GM10248 (cell line): ENCODE measurements around the gene SAMD4A.

Experiments
- CTCF ChIA-PET: fragments of 300-600 bp; sonication (Branson Sonifier 250); formaldehyde crosslinking; extraction: SDS; loops from one replicate; lab custom pipeline; 2021; ENCODE audit warnings: antibody characterized with exemption; lab: Yijun Ruan, JAX
- POLR2A ChIA-PET: fragments of 350-650 bp; sonication (Branson Sonifier 250); formaldehyde crosslinking; extraction: SDS; loops from one replicate; lab custom pipeline; 2020; ENCODE audit warnings: antibody characterized with exemption; lab: Yijun Ruan, JAX
- DNase-seq: peaks from one replicate; pipeline ENCODE4 v3.0.0; 2012; ENCODE audit errors: extremely low spot score
- TF ChIP-seq, protein P1 (sequence below): IDR thresholded peaks from 2 replicates; pipeline ENCODE4 v1.5.1; 2012; ENCODE audit warnings: mild to moderate bottlenecking, low read depth; ENCODE audit errors: extremely low read depth, missing control alignments, control extremely low read depth

The SAMD4A gene

DNA sequence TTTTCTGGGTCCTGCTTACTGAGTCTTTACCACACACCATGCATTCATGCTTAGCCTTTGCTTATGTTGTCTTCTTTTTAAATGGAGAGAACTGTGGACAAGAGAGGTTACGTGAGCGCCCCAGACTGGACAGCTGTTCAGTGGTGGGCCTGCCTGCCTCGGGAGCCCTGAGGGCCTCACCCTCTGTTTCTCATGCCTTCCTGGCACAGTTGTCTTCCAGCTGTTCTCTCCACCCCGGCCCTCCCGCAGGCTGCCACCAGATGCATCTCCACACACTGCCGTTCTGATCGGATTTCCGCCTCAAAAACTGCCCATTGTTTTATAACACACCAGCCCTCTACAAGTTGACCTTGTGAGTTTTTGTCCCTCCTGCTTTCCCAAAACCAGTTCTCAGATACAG, 100.8 kb downstream of the SAMD4A start:
- CTCF ChIA-PET, result interaction anchor here (1.1 to 3.5 kb wide), 5 partner anchors 8 to 126 kb away, joined by 3 to 10 read pairs (median 4); no protein-coding TSS in a partner anchor
- DNase-seq, result no peak

GRCh38 chr14:54669721-54670561, 103.0 kb downstream of the SAMD4A start:
- ChIA-PET POLR2A (no interaction called here), CTCF (interaction anchor here (0.8 to 2.9 kb wide), 14 partner anchors 10 to 106 kb away, joined by 3 to 10 read pairs (median 3); partner anchors contain the start of gene SAMD4A)
- DNase-seq, result no peak
- TF ChIP-seq, protein P1, sequence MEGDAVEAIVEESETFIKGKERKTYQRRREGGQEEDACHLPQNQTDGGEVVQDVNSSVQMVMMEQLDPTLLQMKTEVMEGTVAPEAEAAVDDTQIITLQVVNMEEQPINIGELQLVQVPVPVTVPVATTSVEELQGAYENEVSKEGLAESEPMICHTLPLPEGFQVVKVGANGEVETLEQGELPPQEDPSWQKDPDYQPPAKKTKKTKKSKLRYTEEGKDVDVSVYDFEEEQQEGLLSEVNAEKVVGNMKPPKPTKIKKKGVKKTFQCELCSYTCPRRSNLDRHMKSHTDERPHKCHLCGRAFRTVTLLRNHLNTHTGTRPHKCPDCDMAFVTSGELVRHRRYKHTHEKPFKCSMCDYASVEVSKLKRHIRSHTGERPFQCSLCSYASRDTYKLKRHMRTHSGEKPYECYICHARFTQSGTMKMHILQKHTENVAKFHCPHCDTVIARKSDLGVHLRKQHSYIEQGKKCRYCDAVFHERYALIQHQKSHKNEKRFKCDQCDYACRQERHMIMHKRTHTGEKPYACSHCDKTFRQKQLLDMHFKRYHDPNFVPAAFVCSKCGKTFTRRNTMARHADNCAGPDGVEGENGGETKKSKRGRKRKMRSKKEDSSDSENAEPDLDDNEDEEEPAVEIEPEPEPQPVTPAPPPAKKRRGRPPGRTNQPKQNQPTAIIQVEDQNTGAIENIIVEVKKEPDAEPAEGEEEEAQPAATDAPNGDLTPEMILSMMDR, result no peak

More for the DNA sequence above, 100.8 kb downstream of the SAMD4A start:
- POLR2A ChIA-PET, result no interaction called here
- TF ChIP-seq, protein P1, result no peak

- ChIA-PET CTCF (interaction anchor here (0.9 to 2.9 kb wide), 9 partner anchors 11 to 102 kb away, joined by 3 to 9 read pairs (median 3); no protein-coding TSS in a partner anchor), POLR2A (no interaction called here)
- TF ChIP-seq, protein P1, result no peak
- no peak for DNase-seq
Observed at GRCh38 chr14:54671537-54671936, 104.6 kb downstream of the SAMD4A start.

DNA sequence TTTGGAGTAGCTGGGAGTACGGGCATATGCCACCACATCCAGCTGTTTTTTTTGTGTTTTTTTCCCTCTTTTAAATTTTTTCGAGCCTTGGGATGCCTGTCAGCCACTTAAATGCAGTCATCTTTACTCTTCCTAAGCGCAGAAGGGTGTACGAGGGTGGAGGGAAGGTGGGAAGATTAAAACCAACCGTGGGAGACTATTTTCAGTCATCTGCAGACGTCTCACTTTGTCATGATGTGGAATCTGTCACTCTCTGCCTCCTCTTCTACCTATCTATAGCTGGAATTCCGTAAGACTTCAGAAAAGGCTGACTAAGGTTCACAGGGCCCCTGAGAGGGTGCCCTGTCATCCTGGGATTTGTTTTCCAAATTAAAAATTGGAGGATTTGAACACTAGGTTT, 105.3 kb downstream of the SAMD4A start:
- ChIA-PET POLR2A (no interaction called here), CTCF (interaction anchor here (0.6 to 2.5 kb wide), 10 partner anchors 12 to 101 kb away, joined by 3 to 9 read pairs (median 3); no protein-coding TSS in a partner anchor)
- TF ChIP-seq, protein P1, result no peak
- DNase-seq, result no peak

DNA sequence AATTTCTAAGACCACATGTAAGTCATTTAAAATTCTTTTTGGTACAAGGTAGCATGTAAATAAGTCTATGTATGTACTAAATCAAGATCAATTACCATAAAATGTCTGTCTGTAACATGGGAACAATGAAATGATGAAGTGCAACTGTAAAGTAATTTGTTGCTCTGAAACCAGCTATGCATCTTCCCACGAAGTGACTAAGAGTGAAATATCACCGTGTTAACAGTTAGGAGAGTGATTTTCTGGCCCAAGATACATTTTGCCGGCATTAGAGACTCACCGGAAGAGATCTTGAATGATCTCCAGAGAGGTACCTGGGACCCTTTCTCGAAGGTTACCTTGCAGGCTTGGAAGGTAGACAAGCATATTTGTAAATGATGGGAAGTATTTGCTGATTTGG, 105.8 kb downstream of the SAMD4A start:
- ChIA-PET CTCF (interaction anchor here (0.6 to 2.5 kb wide), 8 partner anchors 9 to 101 kb away, joined by 3 to 9 read pairs (median 3); no protein-coding TSS in a partner anchor), POLR2A (no interaction called here)
- peak; percentile 32 for DNase-seq
- TF ChIP-seq, protein P1, result no peak

- POLR2A ChIA-PET, result no interaction called here
- DNase-seq, result no peak
- CTCF ChIA-PET, result interaction anchor here (0.6 to 2.5 kb wide), 7 partner anchors 10 to 100 kb away, joined by 3 to 8 read pairs (median 3); no protein-coding TSS in a partner anchor
- TF ChIP-seq, protein P1, result no peak
Observed at GRCh38 chr14:54673193-54674045, 106.5 kb downstream of the SAMD4A start.
